Measurements from ENCODE around the gene MRPS23.

Gene MRPS23

GRCh38 chr17:57885148-57885915 is 35.5 kb upstream of the MRPS23 start:
- H3K27me3 Mint-ChIP-seq: no peaks in the 10 kb centered on the region
- ATAC-seq (no peak), DNase-seq (no peak)
- no peaks in the 10 kb centered on the region for H3K9me3 Mint-ChIP-seq
- H3K27ac Mint-ChIP-seq: no peak overlapping the region
- H3K4me1 Mint-ChIP-seq: peaks cover 7% of the 10 kb centered on the region
- H3K4me3 Mint-ChIP-seq: no peak overlapping the region

DNA sequence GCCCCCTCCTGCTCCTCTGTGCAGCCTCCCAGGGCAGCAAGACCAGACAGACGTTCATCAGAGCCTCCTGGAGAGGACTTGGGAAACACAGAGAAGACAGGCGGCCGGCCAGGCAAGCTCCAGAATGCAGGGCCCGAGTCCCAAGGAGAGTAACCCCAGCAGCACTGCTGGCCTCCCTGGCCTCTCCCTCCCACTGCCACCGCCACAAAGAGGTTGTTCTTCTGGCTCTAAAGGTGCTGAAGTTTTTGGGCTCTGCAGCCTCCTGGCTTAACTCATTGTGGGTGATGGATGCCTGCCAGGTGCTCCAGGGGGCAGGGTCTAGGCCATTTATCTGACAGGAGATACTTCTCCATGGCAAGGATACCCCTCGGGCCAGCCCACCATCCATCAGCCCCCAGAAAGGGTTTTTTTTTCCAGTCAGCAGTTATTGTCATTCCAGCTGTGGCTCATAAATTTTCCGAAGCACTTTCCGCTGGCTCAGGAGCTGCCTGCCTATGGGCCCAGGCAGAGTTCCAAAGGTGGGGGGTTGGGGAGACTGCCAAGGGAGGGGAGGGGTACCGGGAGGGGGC is 32.0 kb upstream of the MRPS23 start:
- no peaks in the 10 kb centered on the region for H3K9me3 Mint-ChIP-seq
- peaks cover 20% of the 10 kb centered on the region for H3K4me1 Mint-ChIP-seq
- no peak overlapping the region for H3K27ac Mint-ChIP-seq
- ATAC-seq: no peak
- DNase-seq: no peak
- no peak overlapping the region for H3K4me3 Mint-ChIP-seq
- peaks cover 7% of the 10 kb centered on the region for H3K27me3 Mint-ChIP-seq

DNA sequence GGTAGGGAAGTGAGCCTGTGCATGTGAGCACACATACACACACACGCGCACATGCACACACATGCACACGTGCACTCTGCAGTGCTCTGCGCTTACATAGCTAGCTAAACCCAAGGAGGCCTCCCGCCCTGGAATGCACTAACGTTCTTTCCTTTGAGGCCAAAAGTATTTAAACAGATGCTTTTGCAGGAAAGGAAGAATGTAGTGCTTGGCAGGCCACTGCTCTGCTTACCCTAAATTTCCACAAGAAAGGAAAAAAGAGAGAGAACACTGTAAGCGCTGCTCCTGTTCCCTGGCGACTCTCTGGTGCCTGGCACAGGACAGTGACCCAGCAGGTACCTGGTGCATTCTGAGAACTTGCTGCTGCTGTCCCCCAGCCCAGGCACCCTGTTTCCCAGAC is 31.3 kb upstream of the MRPS23 start:
- Mint-ChIP-seq H3K4me1 (peaks cover 23% of the 10 kb centered on the region), H3K4me3 (no peak overlapping the region), H3K9me3 (no peaks in the 10 kb centered on the region), H3K27ac (no peak overlapping the region), H3K27me3 (peaks cover 12% of the 10 kb centered on the region)
- no peak for ATAC-seq
- no peak for DNase-seq

- ATAC-seq (peak; percentile 70), DNase-seq (no peak)
- Mint-ChIP-seq H3K9me3 (no peaks in the 10 kb centered on the region), H3K27ac (no peak overlapping the region), H3K4me1 (peaks cover 28% of the 10 kb centered on the region), H3K4me3 (no peak overlapping the region), H3K27me3 (peaks cover 22% of the 10 kb centered on the region)
These were observed 30.2 kb upstream of the MRPS23 start for GRCh38 chr17:57880086-57880456.

GRCh38 chr17:57879437-57880085 is 29.7 kb upstream of the MRPS23 start:
- Mint-ChIP-seq H3K27ac (peak overlapping the region; percentile 14 to 82), H3K4me3 (no peak overlapping the region), H3K27me3 (peaks cover 25% of the 10 kb centered on the region), H3K4me1 (peaks cover 33% of the 10 kb centered on the region), H3K9me3 (no peaks in the 10 kb centered on the region)
- DNase-seq (no peak), ATAC-seq (peak; percentile 6)

DNA sequence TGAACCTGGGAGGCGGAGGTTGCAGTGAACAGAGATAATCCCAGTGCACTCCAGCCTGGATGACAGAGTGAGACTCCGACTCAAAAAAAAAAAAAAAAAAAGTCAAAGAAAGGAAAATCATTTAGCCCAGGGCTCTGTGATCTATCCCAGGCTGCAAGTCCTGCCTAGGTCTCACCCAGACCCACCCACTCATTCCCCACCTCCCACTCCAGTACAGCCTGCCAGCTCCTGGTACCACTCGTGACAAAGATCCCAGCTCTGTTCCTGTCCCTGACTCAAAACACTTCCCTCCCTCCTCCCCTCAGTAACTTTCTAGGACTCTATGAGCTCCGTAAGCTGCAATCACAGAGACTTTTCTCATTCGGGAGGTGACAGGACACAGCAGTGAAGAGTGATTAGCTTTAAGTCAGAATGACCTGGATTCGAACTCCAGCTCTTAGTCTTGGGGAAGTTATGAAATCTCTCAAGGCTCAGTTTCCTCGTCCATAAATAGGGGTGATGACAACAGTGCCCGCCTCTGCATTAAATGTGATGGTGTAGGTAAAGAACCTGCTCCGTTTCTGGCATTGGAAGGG is 28.0 kb upstream of the MRPS23 start:
- H3K4me1 Mint-ChIP-seq: peaks cover 50% of the 10 kb centered on the region
- H3K27ac Mint-ChIP-seq: no peak overlapping the region
- no peaks in the 10 kb centered on the region for H3K9me3 Mint-ChIP-seq
- ATAC-seq (no peak), DNase-seq (no peak)
- no peak overlapping the region for H3K4me3 Mint-ChIP-seq
- H3K27me3 Mint-ChIP-seq: peaks cover 42% of the 10 kb centered on the region

DNA sequence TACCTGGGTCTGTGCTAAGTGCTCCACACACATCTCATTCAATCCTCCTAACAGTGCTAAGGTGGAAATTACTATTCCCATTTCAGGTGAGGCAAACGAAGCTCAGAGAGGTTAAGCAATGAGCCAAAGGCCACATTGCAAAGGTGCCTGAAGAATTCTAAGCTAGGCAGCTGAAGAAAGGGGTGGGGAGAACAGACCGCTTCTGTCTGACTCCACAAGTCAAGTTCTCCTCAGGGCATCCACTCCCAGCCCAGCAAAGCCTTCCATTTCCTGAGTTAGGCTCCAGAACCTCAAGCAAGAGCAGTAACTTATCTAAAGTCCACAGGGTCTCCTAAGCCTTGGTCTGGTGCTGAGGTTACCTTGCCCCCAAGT is 27.0 kb upstream of the MRPS23 start:
- DNase-seq (no peak), ATAC-seq (no peak)
- peaks cover 51% of the 10 kb centered on the region for H3K4me1 Mint-ChIP-seq
- no peak overlapping the region for H3K4me3 Mint-ChIP-seq
- H3K9me3 Mint-ChIP-seq: no peaks in the 10 kb centered on the region
- H3K27ac Mint-ChIP-seq: no peak overlapping the region
- peaks cover 52% of the 10 kb centered on the region for H3K27me3 Mint-ChIP-seq

GRCh38 chr17:57876023-57876865 is 26.4 kb upstream of the MRPS23 start:
- H3K9me3 Mint-ChIP-seq: no peaks in the 10 kb centered on the region
- ATAC-seq: peak; percentile 8
- DNase-seq: no peak
- peaks cover 51% of the 10 kb centered on the region for H3K4me1 Mint-ChIP-seq
- no peak overlapping the region for H3K4me3 Mint-ChIP-seq
- H3K27ac Mint-ChIP-seq: no peak overlapping the region
- H3K27me3 Mint-ChIP-seq: peaks cover 55% of the 10 kb centered on the region

- Mint-ChIP-seq H3K27ac (no peak overlapping the region), H3K27me3 (peaks cover 60% of the 10 kb centered on the region), H3K4me3 (no peak overlapping the region), H3K9me3 (no peaks in the 10 kb centered on the region), H3K4me1 (peaks cover 44% of the 10 kb centered on the region)
- DNase-seq (no peak), ATAC-seq (no peak)
These were observed 25.6 kb upstream of the MRPS23 start for GRCh38 chr17:57875290-57876022.

- peak in 1 of 2 donors; percentile 15 for DNase-seq
- Mint-ChIP-seq H3K9me3 (no peaks in the 10 kb centered on the region), H3K4me3 (peak overlapping the region; percentile 5 to 64), H3K27me3 (peaks cover 68% of the 10 kb centered on the region), H3K4me1 (peaks cover 36% of the 10 kb centered on the region), H3K27ac (no peak overlapping the region)
- peak; percentile 63 for ATAC-seq
These were observed 24.8 kb upstream of the MRPS23 start for GRCh38 chr17:57874434-57875289.

GRCh38 chr17:57874058-57874419 is 24.2 kb upstream of the MRPS23 start:
- H3K4me1 Mint-ChIP-seq: peaks cover 30% of the 10 kb centered on the region
- H3K27me3 Mint-ChIP-seq: peaks cover 71% of the 10 kb centered on the region
- no peaks in the 10 kb centered on the region for H3K9me3 Mint-ChIP-seq
- H3K27ac Mint-ChIP-seq: no peak overlapping the region
- peak overlapping the region; percentile 5 to 64 for H3K4me3 Mint-ChIP-seq
- ATAC-seq (peak; percentile 10), DNase-seq (no peak)

GRCh38 chr17:57873261-57874057 is 23.6 kb upstream of the MRPS23 start:
- Mint-ChIP-seq H3K27ac (no peak overlapping the region), H3K4me3 (no peak overlapping the region), H3K9me3 (no peaks in the 10 kb centered on the region)

DNA sequence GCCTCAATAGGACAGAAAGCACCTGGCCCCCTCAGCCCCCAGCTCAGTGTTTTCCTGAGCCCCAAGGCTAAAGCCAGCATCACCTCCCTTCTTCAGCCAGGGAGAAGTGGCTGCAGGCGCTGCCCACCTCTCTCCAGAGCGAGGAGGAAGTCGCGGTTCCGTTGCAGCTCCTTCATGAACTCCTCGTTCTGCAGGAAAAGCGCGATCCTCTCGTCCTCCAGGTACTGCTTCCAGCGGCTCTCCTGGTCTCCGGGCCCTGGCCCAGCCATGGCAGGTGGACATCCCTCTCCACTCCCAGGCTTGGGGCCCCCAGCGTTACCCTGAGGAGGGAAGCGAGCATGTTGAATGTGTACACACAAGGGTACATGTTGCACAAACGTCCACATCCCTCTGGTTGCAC is 22.7 kb upstream of the MRPS23 start:
- Mint-ChIP-seq H3K4me3 (no peak overlapping the region), H3K9me3 (no peaks in the 10 kb centered on the region), H3K27me3 (peaks cover 64% of the 10 kb centered on the region), H3K27ac (no peak overlapping the region), H3K4me1 (peaks cover 45% of the 10 kb centered on the region)
- ATAC-seq (no peak), DNase-seq (no peak)

More at GRCh38 chr17:57873261-57874057, 23.6 kb upstream of the MRPS23 start:
- peaks cover 35% of the 10 kb centered on the region for H3K4me1 Mint-ChIP-seq
- DNase-seq: no peak
- peaks cover 69% of the 10 kb centered on the region for H3K27me3 Mint-ChIP-seq
- no peak for ATAC-seq

Measured in stimulated activated naive CD8-positive, alpha-beta T cell treated with anti-CD3 and anti-CD28 coated beads, Interleukin-15, amount 100 ng/mL, for 72 hours (primary cell).